Calu3 (cell line): ENCODE measurements around the gene PKMYT1. TPM values are rescaled to one million over a fixed set of nuclear protein-coding genes. Genes with fewer than 3 reads are reported as not detected.

Experiments
- BruUV-seq: library from RNA; stranded (reverse); fragments of 400-500 nt; replicated peaks from 2 replicates; lab custom pipeline; 2021; lab: Mats Ljungman, UMichigan
- CTCF ChIA-PET: fragments of 300-600 bp; sonication (Branson Sonifier 250); formaldehyde crosslinking; loops from one replicate; lab custom pipeline; 2022; ENCODE audit warnings: antibody characterized with exemption; lab: Charles Lee
- DNase-seq: peaks from one replicate; pipeline ENCODE4 v3.0.0; 2022
- H3K27ac Mint-ChIP-seq: one replicate; pipeline ENCODE4 v1.8.0; 2022; ENCODE audit warnings: mixed read lengths; ENCODE audit not compliant: unreplicated experiment
- H3K27me3 Mint-ChIP-seq: one replicate; pipeline ENCODE4 v1.8.0; 2022; ENCODE audit warnings: mixed read lengths; ENCODE audit not compliant: unreplicated experiment
- H3K36me3 Mint-ChIP-seq: one replicate; pipeline ENCODE4 v1.8.0; 2022; ENCODE audit warnings: mild to moderate bottlenecking, moderate library complexity, mixed read lengths; ENCODE audit not compliant: insufficient read depth, unreplicated experiment
- H3K4me1 Mint-ChIP-seq: one replicate; pipeline ENCODE4 v1.8.0; 2022; ENCODE audit warnings: mild to moderate bottlenecking, low read depth, mixed read lengths; ENCODE audit not compliant: unreplicated experiment
- H3K4me3 Mint-ChIP-seq: one replicate; pipeline ENCODE4 v1.8.0; 2022; ENCODE audit warnings: mild to moderate bottlenecking, low read depth, moderate library complexity, mixed read lengths; ENCODE audit not compliant: unreplicated experiment
- H3K9me3 Mint-ChIP-seq: one replicate; pipeline ENCODE4 v1.8.0; 2022; ENCODE audit warnings: low read depth, mixed read lengths; ENCODE audit not compliant: unreplicated experiment
- CTCF ChIP-seq: fragments of 200-600 bp; IDR thresholded peaks from one replicate; pipeline ENCODE4 v1.8.0; 2022; ENCODE audit warnings: antibody characterized with exemption; ENCODE audit not compliant: unreplicated experiment
- intact Hi-C: fragments of 100-400 bp; cut with micrococcal nuclease; formaldehyde crosslinking; loops from one replicate; pipeline ENCODE4 v1.10.0; 2022; ENCODE audit not compliant: unreplicated experiment
- total RNA-seq: library from RNA; stranded (reverse); gene quantifications from 2 replicates; pipeline ENCODE4 v1.2.3, GENCODE V29; 2022

The PKMYT1 gene
- total RNA-seq, 1 experiment from 2014 or later, result 107 TPM

DNA sequence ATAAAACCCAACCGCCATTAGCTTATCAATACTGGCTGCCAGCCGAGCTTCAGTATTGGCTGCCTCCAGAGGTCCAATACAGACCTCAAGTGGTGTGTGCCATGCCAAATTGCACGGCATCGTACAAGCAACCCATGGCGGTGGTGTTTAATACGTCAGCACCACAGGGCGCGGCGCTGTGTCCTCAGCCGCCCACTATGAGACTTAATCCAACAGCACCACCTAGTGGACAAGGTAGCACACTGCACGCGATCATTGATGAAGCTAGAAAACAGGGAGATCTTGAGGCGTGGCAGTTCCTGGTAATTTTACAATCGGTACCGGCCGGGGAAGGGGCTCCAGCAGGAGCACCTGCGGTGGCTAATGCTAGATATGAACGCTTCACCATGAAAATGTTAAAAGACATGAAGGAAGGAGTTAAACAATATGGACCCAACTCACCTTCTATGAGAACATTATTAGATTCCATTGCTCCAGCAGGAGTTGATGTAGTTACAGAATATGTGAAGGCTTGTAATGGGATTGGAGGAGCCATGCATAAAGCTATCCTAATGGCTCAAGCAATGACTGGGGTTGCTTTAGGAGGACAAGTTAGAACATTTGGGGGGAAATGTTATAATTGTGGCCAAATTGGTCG is 53.1 kb downstream of the PKMYT1 start:
- CTCF ChIA-PET, result interaction anchor here (0.6 to 1.8 kb wide), 14 partner anchors 12 to 482 kb away, joined by 3 to 8 read pairs (median 5); partner anchors contain the start of genes FLYWCH1, FLYWCH2 and ZNF213
- H3K4me1 Mint-ChIP-seq, result peaks cover 15% of the 10 kb centered on the region
- H3K9me3 Mint-ChIP-seq, result no peaks in the 10 kb centered on the region
- intact Hi-C loops, result no loop called here
- no TSS peak for BruUV-seq
- H3K36me3 Mint-ChIP-seq, result peaks cover 9% of the 10 kb centered on the region
- peak overlapping the region; percentile 47 for H3K27ac Mint-ChIP-seq
- peak overlapping the region; percentile 14 for H3K4me3 Mint-ChIP-seq
- no peaks in the 10 kb centered on the region for H3K27me3 Mint-ChIP-seq
- TF ChIP-seq CTCF, result peak; percentile 92
- DNase-seq, result peak; percentile 91

GRCh38 chr16:2926650-2926999 is 53.6 kb downstream of the PKMYT1 start:
- CTCF ChIA-PET, result interaction anchor here (0.6 to 1.8 kb wide), 8 partner anchors 12 to 482 kb away, joined by 3 to 8 read pairs (median 6); partner anchors contain the start of genes FLYWCH1 and FLYWCH2
- H3K4me3 Mint-ChIP-seq, result peak overlapping the region; percentile 14
- H3K4me1 Mint-ChIP-seq, result peaks cover 15% of the 10 kb centered on the region
- intact Hi-C loops, result no loop called here
- no peaks in the 10 kb centered on the region for H3K27me3 Mint-ChIP-seq
- H3K27ac Mint-ChIP-seq, result peak overlapping the region; percentile 47
- no TSS peak for BruUV-seq
- no peaks in the 10 kb centered on the region for H3K9me3 Mint-ChIP-seq
- no peak for TF ChIP-seq CTCF
- no peak for DNase-seq
- peaks cover 8% of the 10 kb centered on the region for H3K36me3 Mint-ChIP-seq

GRCh38 chr16:2925951-2926649 is 54.1 kb downstream of the PKMYT1 start:
- no peak for TF ChIP-seq CTCF
- Mint-ChIP-seq H3K27ac (no peak overlapping the region), H3K27me3 (no peaks in the 10 kb centered on the region), H3K36me3 (peaks cover 8% of the 10 kb centered on the region), H3K9me3 (no peaks in the 10 kb centered on the region), H3K4me1 (peaks cover 15% of the 10 kb centered on the region), H3K4me3 (peak overlapping the region; percentile 14)
- CTCF ChIA-PET, result interaction anchor here (0.6 to 1.8 kb wide), 6 partner anchors 15 to 481 kb away, joined by 3 to 8 read pairs (median 7); partner anchors contain the start of gene FLYWCH1
- intact Hi-C loops, result no loop called here
- DNase-seq, result no peak
- no TSS peak for BruUV-seq

DNA sequence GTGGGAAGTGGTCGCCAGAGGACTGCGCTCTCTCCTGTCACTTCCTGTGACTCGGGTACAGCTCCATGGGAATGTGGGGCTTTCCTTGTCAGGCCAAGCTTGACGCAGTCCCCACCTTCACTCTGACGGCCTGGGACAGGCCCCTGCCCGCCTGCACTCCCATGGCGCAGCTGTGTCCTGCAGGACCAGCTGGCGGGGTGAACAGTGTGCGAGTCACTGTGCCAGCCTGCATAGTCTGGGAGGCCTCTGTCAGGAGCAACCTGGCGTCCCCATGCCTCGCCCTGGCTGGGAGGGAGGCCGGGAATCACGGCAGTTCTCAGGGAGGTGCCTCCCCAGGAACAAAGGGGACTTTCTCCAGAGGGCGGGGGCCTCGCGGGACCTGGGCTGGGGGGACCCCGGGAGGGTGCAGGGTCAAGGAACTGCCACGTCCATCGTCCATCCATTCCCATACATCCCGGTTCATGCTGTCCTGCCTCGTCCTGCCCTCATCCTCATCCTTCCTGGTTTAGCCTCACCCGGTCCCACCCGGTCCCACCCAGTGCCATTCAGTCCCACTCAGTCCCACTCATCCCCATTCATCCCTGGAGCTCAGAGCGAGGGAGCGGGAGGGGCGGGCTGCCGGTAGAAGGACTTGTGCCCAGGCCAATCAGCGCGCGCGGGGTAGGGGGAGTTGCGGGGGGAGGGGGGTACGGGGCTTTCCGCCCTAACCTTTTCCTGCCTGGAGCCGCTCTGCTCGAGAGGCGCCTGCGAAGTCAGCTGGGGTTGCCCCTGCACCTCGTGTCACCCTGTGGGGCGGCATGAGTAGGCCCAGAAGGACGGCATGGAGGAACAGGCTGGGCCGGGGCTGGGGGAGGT is 55.1 kb downstream of the PKMYT1 start:
- CTCF ChIA-PET, result no interaction called here
- H3K4me3 Mint-ChIP-seq, result no peak overlapping the region
- H3K36me3 Mint-ChIP-seq, result peaks cover 8% of the 10 kb centered on the region
- no peak for DNase-seq
- intact Hi-C loops, result no loop called here
- no TSS peak for BruUV-seq
- H3K9me3 Mint-ChIP-seq, result no peaks in the 10 kb centered on the region
- H3K4me1 Mint-ChIP-seq, result peaks cover 15% of the 10 kb centered on the region
- H3K27ac Mint-ChIP-seq, result no peak overlapping the region
- no peak for TF ChIP-seq CTCF
- H3K27me3 Mint-ChIP-seq, result no peaks in the 10 kb centered on the region
